Fibroblast of lung (primary cell): ENCODE data around the gene DPPA2.

Source experiments
- EZH2 ChIP-seq: IDR thresholded peaks from 2 replicates; pipeline ENCODE4 v1.5.1; 2012; ENCODE audit warnings: low read length, control low read depth, mild to moderate bottlenecking; ENCODE audit errors: missing control alignments
- TF ChIP-seq, protein P1 (sequence below), 2 donors: IDR thresholded peaks in 1 of 2; conservative IDR thresholded peaks in 1 of 2; 1 replicate in 1 of 2; 2 replicates in 1 of 2; pipeline ENCODE4 v1.5.1; 2011 to 2012; ENCODE audit warnings: low read length in 2 of 2, control low read depth in 1 of 2, inconsistent platforms in 1 of 2, low read depth in 1 of 2, mild to moderate bottlenecking in 1 of 2

DNA sequence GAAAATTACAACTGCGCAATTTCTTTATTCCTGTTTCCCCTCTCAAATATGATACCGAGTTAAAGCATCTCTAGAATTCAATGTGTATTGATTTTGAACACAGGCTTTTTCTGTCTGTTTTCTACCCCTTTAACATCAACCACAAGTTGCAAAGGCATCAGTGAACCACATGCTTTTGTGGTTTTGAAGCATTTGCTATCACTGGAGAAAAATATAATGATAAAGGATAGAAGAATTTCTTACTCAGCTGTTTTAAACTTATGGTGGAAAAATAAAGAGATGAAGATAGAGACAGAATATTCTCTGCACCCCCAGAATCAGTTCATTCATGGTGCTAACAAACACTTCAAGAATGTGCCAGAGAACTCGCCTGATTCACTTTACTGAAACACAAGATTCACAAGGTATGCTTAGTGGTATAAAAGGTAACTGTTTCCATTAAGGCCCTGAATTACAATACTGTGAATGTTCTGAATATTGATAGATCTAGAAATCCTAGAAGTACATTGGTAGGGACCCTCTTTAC, 30.5 kb upstream of the DPPA2 start:
- TF ChIP-seq, protein P1, sequence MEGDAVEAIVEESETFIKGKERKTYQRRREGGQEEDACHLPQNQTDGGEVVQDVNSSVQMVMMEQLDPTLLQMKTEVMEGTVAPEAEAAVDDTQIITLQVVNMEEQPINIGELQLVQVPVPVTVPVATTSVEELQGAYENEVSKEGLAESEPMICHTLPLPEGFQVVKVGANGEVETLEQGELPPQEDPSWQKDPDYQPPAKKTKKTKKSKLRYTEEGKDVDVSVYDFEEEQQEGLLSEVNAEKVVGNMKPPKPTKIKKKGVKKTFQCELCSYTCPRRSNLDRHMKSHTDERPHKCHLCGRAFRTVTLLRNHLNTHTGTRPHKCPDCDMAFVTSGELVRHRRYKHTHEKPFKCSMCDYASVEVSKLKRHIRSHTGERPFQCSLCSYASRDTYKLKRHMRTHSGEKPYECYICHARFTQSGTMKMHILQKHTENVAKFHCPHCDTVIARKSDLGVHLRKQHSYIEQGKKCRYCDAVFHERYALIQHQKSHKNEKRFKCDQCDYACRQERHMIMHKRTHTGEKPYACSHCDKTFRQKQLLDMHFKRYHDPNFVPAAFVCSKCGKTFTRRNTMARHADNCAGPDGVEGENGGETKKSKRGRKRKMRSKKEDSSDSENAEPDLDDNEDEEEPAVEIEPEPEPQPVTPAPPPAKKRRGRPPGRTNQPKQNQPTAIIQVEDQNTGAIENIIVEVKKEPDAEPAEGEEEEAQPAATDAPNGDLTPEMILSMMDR (conservative IDR thresholded peaks at IDR 0.05 in 1 of 2, IDR thresholded peaks at IDR 0.05 in 1 of 2; ENCODE audit: low read depth in 1 of 2, low read length in 2 of 2): no peak
- no peak for TF ChIP-seq EZH2
